Measurements from ENCODE around the gene PHACTR1.

DNA sequence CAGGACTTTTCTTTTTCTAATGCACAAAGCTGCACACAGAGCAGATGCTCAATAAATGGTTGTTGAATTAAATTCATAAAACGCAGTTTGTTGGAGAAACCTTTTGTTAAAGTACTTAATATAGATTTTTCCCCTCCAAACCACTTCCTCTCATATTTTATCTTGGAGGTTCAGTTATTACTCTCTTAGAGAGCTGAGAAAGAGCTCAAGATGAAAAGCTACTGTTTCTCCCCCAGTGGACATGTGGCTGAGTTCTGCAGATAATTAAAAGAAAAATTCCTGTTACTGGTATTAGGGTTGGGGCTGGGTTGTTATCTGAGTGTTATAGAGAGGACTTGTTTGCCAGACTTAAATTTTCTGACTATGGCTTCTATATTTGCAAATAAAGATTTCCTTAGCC is 317.7 kb downstream of the PHACTR1 start:
- TF ChIP-seq, protein P1, sequence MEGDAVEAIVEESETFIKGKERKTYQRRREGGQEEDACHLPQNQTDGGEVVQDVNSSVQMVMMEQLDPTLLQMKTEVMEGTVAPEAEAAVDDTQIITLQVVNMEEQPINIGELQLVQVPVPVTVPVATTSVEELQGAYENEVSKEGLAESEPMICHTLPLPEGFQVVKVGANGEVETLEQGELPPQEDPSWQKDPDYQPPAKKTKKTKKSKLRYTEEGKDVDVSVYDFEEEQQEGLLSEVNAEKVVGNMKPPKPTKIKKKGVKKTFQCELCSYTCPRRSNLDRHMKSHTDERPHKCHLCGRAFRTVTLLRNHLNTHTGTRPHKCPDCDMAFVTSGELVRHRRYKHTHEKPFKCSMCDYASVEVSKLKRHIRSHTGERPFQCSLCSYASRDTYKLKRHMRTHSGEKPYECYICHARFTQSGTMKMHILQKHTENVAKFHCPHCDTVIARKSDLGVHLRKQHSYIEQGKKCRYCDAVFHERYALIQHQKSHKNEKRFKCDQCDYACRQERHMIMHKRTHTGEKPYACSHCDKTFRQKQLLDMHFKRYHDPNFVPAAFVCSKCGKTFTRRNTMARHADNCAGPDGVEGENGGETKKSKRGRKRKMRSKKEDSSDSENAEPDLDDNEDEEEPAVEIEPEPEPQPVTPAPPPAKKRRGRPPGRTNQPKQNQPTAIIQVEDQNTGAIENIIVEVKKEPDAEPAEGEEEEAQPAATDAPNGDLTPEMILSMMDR (conservative IDR thresholded peaks at IDR 0.05; ENCODE audit: low read depth, low read length) = no peak
- no peak for TF ChIP-seq EZH2phosphoT487 (IDR thresholded peaks at IDR 0.05; ENCODE audit: borderline replicate concordance, low read length)
- TF ChIP-seq EZH2 (IDR thresholded peaks at IDR 0.05; ENCODE audit: low read length, unreplicated experiment) = no peak

All from PC-3 (cell line).